Stimulated activated CD4-positive, alpha-beta T cell treated with anti-CD3 and anti-CD28 coated beads, Interleukin-12 subunit alpha, Interleukin-12 subunit beta, amount 100 ng/mL, for 4 hours (primary cell): ENCODE data around the gene FUT7.
"Not testable (repeated sequence)": the region's sequence is repeated elsewhere in the genome, so short reads cannot be mapped to it uniquely, and the experiment has no call there.

Source experiments
- DNase-seq: peaks from one replicate; pipeline ENCODE4 v3.0.0-alpha.2; 2020

The FUT7 gene

DNA sequence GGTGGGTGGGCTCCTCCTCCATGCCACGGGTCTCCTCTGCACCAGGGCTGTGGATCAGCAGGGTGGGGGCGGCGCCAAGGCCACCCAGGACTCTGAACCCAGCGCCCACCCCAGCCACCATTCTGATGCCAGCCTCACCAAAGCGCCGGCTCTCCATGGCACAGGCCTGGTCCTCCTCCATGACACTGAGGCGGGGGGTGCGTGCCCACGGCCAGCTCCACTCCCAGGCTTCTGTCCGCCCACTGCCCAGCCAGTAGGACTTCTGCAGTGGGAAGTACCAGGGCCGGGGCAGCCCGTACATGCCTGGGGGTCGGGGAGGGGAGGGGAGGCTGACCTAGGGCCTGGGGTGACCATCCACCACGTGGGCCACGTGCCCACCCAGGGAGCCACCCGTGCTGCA, 15.5 kb downstream of the FUT7 start:
- no peak for DNase-seq

DNA sequence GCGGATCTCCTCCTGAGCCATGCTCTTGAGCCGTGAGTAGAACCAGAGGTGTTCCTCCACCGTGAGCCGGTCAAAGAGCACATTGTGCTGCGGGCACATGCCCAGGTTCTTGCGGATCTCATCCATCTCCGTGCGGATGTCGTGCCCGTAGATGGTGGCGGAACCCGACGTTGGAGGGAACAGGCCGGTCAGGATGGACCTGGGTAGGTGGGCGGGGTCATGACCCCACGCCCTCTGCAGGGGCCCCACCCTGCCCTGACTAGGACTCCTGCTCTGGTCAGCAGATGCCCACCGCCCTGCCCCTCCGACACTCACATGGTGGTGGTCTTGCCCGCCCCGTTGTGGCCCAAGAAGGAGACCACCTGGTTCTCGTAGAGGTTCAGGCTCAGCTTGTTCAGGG, 15.9 kb downstream of the FUT7 start:
- DNase-seq = no peak

DNA sequence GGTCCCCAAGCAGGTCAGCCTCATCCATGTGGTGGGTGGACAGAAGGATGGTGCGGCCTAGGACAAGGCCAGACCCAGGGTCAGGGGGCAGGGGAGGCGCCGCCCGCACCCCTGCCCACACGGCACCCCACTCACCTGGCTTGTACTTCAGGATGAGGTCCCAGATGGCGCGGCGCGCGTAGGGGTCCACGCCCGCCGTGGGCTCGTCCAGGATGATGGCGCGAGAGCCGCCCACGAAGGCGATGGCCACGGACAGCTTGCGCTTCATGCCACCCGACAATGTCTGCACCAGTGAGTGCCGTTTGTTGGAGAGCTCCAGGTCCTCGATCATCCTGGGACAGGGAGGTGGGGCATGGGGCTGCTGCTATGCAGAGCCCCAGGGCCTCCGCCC, 16.4 kb downstream of the FUT7 start:
- DNase-seq = no peak

DNA sequence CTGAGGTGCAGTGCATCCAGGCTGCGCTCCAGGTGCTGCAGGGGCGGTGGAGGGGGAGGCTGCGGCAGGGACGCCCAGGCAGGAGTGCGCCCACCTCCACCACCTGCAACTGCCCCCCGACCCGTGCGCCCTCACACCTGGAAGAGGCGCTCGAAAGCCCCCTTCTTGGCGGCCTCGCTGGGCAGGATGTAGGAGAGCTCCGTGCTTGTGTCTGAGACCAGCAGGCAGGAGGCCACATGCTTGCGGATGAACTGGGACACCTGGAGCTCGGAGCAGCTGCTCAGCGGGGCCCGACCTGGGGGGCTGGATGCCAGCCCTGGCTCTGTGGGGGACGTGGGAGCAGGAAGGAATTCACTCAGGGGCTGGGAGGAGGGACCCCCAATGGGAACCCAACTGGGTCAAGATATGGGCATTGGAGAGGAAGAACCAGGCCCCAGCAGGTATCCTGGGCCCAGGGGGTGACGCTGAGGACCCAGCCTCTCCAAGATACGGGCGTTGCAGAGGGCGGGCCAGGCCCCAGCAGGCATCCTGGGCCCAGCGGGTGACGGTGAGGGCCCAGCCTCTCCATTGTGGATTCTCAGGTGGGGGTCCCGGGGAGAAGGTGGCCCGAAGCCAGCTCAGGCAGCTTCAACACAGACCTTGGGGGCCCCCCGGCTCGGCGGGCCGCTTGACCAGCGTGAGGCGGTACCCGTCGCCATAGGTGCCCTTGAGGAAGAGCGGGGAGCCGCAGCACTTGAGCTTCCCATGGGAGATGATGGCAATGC, 16.9 kb downstream of the FUT7 start:
- DNase-seq = no peak

DNA sequence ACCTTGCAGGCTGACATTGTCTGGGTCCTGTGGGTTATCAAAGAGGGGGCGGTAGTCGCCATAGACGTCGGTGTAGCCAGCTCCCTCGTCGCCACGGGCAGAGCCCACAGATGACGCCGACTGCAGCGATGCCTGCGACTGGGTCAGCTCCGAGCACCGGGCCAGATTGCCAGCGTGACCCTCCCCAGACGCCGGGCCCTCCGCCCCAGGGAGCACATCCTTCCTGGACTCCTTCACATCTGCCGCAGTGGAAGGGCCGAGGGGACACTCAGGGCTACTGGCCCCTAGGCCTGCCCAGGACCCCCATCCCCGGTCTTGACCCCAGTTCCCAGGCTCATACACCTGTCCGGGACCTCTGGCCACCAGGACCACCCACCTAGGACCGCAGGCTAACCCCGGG, 17.7 kb downstream of the FUT7 start:
- DNase-seq = no peak

DNA sequence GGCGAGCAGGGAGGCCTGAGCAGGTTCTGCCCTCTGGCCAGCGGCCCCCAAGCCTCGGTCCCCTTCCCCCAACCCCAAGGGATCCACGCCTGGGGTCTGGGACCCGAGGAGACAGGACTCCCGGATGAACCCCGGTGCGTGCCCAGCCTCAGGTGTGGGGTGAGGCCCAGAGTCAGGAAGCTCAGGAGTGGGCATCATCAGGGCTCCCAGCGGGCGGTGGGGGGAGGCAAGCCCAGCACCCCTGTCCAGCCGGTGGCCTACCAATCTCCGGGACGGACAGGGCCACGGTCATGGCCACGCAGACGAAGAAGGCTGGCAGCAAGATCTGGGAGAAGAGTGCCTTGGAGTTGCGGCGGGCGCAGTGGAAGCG, 18.3 kb downstream of the FUT7 start:
- DNase-seq = no peak

DNA sequence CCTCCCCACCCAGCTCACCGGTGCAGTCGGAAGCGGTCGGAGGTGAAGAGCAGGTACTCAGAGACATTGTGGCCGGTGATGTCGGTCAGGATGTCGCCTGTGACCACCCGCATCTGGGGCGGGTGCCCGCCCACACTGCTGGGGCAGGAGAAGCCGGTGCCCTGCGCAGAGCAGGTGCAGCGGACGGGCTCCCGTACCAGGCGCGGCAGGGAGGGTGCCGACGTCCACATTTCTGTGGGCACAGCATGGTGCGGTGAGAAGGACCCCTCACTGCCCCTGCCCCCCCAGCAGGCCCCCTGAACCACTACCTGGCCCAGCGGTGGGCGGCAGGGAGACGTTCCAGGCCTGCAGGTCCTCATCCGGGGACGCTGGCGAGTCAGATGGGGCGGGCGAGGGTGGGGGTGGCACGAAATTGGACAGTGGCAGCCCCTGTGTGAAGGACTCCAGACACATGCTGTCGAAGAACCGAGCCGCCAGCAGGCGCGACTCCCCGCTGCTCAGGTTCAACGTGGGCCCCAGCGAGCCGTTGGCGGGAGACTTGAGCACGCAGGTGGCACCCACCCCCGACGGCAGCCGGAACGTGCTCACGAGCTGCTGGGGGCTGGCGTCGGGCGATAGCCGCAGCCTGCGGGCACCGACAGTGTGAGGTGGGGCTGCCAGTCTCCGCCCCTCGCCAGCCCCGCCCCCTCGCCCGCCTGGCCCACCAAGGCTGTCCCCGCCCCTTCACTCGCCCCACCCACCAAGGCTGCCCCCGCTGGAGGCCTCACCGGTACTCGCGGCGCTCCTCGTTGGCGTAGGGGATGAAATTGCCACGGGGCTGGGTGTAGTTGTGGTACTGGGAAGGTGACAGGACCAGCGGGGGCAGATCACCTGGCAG, 19.0 kb downstream of the FUT7 start:
- no peak for DNase-seq

DNA sequence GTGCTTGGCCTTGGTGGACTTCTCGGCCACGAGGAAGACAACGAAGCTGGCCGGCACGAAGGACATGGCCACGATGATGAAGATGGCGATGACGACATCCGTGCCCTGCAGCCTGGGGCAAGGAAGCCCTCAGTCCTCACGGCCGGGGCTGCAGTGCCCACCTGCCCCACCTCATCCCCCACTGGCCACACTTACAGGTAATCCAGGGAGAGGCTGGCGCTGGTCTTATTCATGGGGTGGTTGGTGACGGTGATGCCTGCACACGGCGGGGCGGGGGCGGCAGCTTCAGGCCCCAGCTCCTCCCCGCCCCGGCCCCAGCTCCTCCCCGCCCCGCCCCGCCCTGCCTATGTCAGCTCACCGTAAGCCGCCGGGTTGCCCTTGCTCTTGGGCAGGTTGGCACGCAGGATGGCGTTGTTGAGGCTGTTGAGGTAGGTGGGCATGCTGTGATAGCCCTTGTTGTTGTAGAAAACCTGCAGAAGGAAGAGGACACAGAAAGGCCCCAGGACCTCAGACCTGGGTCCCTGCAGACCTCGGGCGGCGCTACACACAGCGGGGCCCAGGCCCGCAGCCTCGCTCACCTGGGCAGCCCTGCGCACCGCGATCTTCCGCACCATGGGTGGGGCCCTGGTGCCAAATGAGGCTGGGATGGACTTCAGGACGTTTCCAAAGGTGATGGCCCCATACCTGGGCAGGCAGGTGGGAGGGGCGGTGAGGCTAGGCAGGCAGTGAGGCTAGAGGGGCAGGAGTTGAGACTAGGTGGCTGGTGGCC, 19.8 kb downstream of the FUT7 start:
- no peak for DNase-seq

DNA sequence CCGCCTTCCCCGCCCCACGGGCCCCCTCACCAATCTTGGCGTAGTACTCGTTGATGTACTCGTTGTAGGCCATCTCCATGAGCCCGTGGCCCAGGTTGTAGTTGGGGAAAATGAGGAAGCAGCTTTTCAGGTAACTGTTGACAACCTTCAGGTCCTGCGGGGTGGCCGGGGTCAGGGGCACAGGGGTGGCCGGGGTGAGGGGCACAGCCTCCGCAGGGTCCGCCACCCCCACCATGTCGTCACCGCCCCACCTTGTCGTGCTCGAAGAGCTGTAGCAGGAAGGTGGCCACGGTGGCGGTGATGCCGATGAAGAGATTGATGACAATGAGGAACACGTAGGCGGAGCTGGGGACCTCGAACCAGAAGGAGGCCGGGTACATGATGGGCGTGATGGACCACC, 20.7 kb downstream of the FUT7 start:
- DNase-seq = no peak

DNA sequence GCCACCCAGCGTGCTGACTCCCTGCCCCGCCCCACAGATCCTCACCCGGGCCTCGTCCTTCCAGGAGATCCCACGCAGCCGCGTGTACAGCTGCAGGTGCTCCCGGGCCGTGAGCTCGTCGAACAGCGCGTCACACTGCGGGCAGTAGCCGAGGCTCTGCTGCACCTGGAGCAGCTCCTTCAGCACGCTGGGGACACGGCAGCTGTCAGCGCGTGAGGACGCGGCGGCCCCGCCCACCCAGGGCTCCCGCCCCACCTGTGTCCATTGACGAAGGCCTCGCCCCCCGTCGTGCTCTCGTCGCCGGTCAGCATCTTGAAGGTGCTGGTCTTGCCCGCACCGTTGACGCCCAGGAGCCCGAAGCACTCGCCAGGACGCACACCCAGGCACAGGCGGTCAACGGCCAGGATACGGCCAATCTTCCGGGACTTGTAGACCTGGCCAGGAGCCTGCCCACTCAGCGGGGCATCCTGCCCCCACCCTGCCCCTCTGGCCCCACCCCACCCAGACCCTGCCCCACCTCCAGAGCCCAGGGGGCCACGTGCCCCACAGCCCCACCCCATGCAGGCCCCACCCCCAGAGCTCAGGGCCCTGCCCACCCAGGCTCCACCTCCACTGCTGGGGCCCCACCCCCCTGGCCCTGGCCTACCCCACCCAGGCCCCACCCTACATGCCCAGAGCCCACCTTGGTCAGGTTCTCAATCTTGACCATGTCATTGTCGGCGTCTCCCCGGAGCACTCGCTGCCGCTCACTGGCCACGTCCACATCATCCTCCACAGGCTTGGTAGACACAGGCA, 21.8 kb downstream of the FUT7 start:
- no peak for DNase-seq

DNA sequence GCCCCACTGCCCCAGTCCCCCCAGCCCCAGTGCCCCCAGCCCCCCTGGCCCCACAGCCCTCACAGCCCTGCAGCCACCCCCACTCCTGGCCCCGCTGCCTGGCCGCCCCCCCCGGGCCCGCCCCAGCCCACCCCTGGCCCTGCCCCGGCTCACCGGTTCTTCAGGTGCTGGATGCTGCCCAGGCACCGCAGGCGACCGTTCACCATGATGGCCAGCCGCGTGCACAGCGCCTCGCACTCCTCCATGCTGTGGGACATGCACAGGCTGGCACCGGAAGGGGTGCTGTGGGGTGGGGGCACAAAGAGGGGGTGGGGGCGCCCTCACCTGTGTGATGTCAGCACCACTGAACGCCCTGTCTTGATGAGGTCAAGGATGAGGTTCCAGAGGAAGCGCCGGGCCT, 22.7 kb downstream of the FUT7 start:
- DNase-seq = no peak

DNA sequence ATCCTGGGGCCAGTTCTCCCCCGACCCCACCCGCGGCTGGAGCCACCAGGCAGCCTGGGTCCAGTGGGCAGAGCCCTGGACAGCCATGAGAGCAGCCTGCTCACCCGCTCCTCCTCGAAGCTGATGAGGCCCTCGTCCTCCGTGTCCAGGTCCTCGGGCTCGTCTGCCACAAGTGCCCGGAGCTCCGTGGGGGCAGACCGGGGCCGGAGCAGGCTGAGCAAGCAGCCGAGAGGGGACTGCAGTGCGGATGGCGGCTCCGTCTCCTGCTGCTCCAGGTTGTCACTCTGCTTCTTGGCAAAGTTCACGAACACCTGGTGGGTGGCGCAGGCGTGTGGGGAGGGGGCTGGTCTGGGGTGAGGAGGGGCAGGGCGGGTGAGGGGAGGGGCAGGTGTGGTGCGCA, 23.6 kb downstream of the FUT7 start:
- DNase-seq = no peak

DNA sequence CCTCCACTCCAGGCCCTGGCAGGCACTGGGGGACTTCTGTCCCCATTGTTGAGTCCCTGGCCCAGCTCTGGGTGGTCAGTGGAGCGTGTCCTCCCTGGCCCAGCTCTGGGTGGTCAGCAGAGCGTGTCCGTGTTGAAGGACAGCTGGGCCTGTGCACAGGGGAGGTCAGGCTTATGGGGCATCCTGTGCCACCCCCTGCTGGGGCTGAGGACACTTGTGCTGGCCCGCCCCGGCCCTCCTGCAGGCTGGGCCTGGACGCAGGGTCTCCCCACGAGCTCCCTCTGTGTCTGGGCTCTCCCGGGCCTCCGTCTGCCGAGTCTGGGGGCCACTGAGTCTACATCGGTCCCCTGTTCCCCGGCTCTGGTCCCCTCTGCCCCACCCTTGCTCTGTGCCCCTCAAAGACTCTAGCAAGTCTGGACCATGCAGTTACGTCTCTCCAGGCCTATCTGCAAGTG, 24.0 kb downstream of the FUT7 start:
- no peak for DNase-seq

DNA sequence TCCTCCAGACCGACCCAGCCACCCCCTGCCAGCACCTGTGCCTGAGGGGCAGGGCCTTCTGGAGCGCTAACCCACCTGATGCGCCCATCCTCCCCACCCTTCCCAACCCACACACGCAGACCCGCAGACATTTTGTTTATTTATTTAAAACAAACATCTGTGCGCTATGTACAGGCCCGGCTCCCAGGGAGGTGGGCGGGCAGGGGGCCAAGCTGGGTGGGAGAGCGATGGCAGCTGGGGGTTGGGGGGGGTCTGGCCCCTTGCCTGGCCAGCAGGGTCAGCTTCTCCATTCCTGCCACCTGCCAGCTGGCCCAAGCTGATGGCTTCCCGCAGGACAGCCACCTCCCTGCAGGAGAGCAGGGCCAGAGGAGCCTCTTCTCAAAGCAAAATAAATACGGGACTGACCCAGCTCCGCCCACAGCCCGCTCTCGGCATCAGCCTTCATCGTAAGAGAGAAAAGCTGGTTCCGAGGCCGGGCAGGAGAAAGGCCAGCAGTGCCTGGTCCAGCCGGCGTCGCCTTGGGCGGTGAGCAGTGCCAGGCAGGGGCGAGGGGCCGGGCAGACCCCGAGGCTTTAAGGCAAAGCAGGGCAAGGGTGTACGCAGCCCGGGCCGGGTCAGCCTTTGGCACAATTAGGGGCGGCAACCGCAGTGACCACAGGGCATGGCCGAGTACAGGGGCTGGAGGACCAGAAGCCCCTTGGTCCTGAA, 24.6 kb downstream of the FUT7 start:
- DNase-seq = no peak

DNA sequence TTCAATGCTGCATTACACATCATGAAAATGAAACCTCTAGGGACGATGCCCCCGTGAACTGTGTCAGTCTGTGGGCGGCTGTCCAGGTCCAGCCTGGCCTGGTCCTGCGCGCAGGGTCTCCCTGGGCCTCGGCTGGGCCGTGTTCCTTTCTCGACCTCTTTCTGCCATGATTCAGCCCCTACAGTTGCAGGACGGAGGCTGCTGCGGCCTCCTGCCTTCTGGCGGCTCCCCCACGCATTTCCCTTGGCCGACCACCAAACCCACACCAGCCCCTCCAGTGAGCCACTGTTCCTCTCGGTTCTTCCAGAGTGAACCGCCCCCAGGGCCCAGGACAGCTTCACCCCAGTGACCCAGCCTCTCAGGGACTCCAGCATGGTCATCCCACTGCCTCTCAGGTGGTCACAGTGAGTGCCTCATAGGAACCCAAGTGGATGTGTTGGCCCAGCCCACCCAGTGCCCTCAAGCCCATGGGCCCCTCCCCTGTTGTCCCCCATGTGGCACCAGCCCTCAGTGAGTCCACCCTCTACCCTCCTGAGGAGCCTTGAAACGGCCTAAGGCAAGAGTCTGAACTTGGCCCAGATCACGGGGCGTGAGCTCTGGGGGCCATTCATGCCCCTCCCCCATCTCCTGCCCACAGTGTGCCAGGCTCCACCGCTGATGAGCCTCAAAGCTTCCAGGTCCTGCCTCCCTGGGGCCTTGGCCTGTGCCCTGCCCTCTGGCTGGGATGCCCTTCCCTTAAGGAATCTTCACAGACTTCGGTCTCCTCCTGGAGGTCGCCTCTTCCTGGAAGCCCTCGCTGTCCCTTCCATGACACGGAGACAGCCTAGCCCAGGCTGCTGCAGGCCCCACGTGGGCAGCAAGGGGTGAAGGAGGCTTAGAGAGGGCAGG, 25.5 kb downstream of the FUT7 start:
- DNase-seq = no peak

DNA sequence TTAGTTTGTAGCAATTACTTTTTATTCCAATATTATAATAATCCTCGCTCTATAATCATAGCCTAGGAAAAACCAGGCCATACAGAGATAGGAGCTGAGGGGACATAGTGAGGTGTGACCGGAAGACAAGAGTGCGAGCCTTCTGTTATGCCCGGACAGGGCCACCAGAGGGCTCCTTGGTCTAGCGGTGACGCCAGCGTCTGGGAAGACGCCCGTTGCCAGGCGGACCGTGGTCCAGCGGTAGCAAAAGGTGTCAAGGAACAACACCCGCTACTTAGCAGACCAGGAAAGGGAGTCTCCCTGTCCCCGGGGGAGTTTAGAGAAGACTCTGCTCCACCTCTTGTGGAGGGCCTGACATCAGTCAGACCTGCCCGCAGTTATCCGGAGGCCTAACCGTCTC, 27.6 kb downstream of the FUT7 start:
- DNase-seq = not testable (repeated sequence)

DNA sequence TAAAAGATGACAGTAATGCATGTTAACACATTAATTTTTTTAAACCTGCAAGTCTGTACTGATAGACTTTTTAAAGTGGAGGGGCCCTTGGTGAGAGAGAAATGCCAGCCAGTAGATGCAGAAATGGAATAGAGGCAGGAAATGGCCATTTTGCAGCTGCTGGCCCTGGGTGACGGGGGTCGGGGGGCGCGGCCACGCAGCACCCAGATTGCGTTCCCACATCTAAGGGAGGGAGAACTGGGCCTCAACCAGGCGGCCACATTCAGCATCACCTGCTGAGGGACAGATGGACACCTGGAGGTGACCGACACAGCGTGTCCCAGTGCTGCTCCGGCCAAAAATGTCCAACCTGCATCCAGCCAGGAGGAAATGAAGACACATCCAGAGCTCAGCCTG, 29.2 kb downstream of the FUT7 start:
- DNase-seq = no peak

DNA sequence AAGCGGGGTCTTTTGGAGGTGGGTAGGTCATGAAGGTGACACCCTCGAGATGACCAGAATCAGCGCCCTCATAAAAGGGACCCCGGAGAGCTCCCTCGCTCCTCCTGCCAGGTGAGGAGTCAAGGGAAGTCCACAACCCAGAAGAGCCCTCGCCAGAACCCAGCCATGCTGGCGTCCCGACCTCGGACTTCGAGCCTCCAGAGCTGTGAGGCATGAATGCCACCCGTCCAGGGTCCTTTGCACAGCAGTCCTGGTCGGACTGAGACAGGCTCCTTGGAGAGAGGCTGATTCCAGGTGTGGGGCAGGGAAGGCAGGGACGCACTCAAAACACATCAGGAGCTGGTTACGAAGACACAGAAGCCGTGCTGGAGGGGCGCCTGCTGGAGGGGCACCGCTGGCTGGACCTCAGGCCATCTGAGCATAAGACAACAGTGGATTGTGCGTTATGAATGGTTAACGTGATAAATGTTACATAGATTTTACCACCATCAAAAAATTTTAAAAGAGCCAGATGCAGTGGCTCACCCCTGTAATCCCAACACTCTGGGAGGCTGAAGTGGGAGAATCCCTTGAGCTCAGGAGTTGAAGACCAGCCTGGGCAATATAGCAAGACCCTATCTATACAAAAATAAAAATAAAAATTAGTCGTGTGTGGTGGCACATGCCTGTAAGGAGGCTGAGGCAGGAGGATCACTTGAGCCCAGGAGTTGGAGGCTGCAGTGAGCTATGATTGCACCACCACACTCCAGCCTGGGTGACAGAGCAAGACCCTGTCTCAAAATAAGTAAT, 29.8 kb downstream of the FUT7 start:
- no peak for DNase-seq

DNA sequence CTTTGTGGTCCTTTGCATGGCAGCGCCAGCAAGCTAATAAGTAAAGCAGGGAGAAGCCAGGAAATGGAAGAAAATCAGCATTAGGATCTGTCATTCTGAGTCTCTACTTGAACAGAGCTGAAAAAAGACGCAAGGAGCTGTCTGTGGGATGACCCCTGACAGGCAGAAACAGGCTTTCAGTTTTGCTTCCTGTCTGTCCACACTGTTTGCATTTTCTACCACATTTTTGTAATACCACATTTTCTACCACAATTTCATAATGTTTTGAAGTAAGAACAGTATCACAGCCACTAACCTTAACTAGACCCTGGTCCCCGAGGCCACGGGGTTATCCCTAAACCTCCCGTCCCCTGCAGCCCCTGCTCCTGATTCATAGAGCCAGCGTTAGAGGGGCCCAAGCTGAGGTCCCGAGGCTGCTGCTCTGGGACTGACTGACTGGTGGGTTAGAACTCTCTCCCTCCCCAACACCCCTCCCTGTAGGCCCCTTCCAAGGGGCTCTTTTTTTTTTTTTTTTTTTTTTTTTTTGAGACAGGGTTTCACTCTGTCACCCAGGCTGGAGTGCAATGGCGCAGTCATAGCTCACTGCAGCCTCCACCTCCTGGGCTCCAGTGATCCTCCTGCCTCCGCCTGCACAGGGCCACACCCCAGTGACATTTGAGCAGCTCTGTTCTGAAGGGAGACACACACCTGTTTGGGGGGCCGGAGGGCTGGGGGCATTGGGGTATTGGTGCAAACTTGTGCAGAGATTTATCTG, 31.5 kb downstream of the FUT7 start:
- DNase-seq = no peak
